Measurements from ENCODE around the gene CEBPZOS.

Gene CEBPZOS

DNA sequence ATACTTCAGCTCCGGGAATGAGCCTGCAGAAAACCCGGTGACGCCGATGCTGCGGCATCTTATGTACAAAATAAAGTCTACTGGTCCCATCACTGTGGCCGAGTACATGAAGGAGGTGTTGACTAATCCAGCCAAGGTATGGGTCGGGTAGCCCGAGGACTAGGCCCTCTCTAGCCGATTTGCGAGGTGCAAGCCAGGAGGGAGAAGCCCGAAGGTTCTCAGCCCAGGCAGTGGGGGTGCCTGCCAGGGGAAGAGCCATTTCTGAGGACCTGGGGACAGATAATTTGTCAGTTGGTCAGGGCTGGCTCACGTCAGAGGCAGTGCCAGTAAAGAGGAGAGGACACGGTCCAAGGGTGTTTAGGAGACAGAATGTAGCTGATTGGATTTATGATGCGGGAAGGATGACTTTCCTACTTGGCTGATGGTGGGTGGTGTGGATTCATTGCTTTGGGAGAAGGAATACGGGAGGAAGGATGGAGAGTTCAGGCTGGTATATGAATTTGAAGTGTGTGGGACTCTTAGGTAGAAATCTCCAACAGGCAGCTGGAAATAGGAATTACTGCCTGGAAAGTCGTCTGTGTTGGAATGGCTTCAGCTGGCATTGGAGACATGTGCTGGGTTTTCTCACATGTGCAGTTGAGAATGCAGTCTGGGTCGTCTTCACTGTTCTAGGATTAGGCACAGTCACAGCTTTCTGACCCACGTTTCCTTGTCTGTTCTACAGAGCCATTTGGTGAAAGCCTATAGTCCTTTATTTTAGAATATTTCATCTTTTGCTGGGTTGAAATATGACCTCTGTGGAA is 36.0 kb downstream of the CEBPZOS start:
- no peak for DNase-seq (ENCODE audit: low read depth in 2 of 2)

GRCh38 chr2:37243435-37243834 is 47.1 kb downstream of the CEBPZOS start:
- no peak for DNase-seq (ENCODE audit: low read depth in 2 of 2)

GRCh38 chr2:37244017-37244416 is 47.7 kb downstream of the CEBPZOS start:
- DNase-seq (ENCODE audit: low read depth in 2 of 2): no peak

DNA sequence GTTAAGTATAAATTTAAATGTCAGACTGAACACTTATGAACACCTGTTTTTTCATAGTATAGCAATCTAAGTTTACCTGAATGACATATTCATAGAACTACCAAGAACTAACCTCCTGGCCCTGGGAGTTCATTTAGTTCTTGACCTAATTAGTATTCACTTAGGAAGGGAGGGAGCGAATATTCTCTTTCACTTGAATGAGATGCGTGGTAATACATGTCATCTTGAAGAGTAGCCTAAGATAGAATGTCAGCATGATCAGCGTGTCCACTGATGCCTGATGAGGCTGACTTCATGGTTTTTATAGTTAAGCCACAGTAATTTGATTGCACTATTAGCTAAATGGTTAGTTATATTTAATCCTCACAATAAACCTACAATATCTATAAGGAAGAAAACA is 48.5 kb downstream of the CEBPZOS start:
- no peak for DNase-seq (ENCODE audit: low read depth in 2 of 2)

DNA sequence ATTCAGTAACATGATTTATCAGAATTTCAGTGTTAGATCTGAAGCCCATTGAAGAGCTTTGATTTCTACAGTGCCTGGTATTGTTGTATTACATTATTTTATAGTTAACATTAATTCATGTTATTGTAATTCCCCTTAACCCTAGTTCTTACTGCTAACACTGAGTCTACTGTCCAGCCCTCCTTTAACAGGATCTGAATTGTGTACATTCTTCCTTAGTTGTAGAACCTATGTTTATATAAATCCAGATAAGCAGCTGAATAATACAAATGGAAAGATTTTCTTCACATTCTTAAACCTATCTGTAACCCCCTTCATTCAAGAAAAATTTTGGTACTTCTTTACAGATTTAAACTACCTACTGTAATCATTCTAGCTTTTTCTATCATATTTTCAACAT is 49.9 kb downstream of the CEBPZOS start:
- DNase-seq (ENCODE audit: low read depth in 2 of 2): no peak

DNA sequence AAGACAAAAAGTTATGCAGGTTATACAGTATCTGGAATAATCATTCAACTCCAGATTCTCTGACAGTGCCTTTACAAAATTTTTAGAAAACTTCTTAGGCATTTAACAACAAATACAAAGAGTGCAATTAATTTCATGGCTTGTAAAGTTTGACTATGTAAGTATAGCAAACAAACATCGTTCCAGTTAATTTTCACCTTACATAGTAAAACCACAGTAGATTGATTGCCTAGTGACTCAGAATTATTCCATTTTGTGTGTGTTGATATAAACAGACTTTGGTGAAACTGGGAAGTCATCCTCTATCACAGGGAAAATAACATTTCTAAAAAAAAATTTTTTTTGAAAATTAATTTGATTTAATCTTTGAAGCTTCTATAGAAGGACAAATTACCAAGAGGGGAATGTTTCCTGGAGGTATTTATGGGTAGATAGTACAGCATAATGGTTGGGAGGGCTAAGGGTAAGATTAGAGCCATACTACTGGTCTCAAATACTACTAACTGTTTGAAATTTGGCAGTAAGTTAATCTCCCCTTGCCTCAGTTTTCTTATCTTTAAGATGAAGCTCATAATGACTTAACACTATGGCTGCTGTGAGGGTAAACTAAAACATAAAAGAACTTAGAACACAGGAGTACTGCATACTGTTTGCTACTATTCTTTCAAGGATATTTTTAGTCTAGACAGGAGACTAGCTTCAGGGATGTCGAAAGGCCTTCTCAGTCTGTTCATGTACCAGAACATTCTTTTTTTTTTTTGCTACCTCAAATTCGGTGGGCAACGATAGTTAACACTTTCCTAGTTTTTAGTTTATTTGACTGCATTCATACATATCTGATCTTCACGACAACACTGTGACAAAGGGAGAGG is 54.8 kb downstream of the CEBPZOS start:
- no peak for DNase-seq (ENCODE audit: low read depth in 2 of 2)
